ENCODE results near the gene MRPL51. TPM values are rescaled to one million over a fixed set of nuclear protein-coding genes. Genes with fewer than 3 reads are reported as not detected.
A peak's percentile ranks its signal among the peaks of the same experiment; 100 is the strongest.

The MRPL51 gene
- total and polyA plus RNA-seq, 10 of the 15 experiments (the other 5 are each of a cell fraction or from before 2014, with no cell fraction given), result 137 to 1,202 (median 267) TPM

- no peaks in the 10 kb centered on the region for H3K9me3 ChIP-seq (replicated peaks; ENCODE audit: control insufficient read depth, insufficient read depth, low read length)
- no peak overlapping the region for H3K4me2 ChIP-seq (ENCODE audit: control insufficient read depth, insufficient read depth)
- no peak overlapping the region for H3K27ac ChIP-seq (ENCODE audit: control insufficient read depth, insufficient read depth)
- peaks cover 50% of the 10 kb centered on the region for H3K79me2 ChIP-seq (ENCODE audit: control insufficient read depth, insufficient read depth, low read length)
- no peaks in the 10 kb centered on the region for H3K27me3 ChIP-seq (replicated peaks in 1 of 2; ENCODE audit: control insufficient read depth in 2 of 2, insufficient read depth in 2 of 2, low read length in 1 of 2)
- FAIRE-seq, result no peak
- H2AFZ ChIP-seq (ENCODE audit: control insufficient read depth, low read depth, low read length), result no peak overlapping the region
- ChIA-PET SMC1A (ENCODE audit: uncharacterized antibody, unreplicated experiment) (interaction anchor here (5.9 to 8.7 kb wide), 4 partner anchors 7 to 33 kb away, joined by 59 to 169 read pairs (median 129); partner anchors contain the start of genes CD27 and TAPBPL), POLR2A (interaction anchor here (0.5 to 10.3 kb wide), 6 partner anchors 12 to 266 kb away, joined by 3 to 384 read pairs (median 6); partner anchors contain the start of genes CD27, TAPBPL and VAMP1), CTCF (interaction anchor here (1.2 to 7.3 kb wide), 3 partner anchors 15 to 33 kb away, joined by 3 to 147 read pairs (median 54); partner anchors contain the start of gene CD27), RAD21 (ENCODE audit: unreplicated experiment) (interaction anchor here (1.0 to 8.8 kb wide), 3 partner anchors 12 to 80 kb away, joined by 3 to 319 read pairs (median 126); partner anchors contain the start of genes CD27 and TAPBPL)
- DNase-seq (ENCODE audit: low read depth, low spot score), result no peak
- 89% methylated on average over 14 of the region's 14 CpGs for WGBS (ENCODE audit: insufficient coverage, insufficient replicate concordance, low lambda C conversion rate, missing lambda C conversion rate)
- H4K20me1 ChIP-seq (ENCODE audit: control insufficient read depth, insufficient read depth), result no peaks in the 10 kb centered on the region
- no TSS peak for BruUV-seq (replicated peaks)
- H3K4me3 ChIP-seq, result no peak overlapping the region
- intact Hi-C loops (cut with micrococcal nuclease; ENCODE audit: unreplicated experiment) (no loop called here), in situ Hi-C loops (cut with MboI) (no loop called here)
- H3K4me1 ChIP-seq (ENCODE audit: control insufficient read depth, insufficient read depth, low read length), result peaks cover 38% of the 10 kb centered on the region
- no peak for ATAC-seq
- TF ChIP-seq ZNF622 (IDR thresholded peaks at IDR 0.05), result no peak
- TF ChIP-seq POLR2AphosphoS5 (IDR thresholded peaks at IDR 0.05; ENCODE audit: low read length), result 0 out of 2 replicates have a peak, but pooled peaks have one; percentile 20
- peak; percentile 40; the same call in 1 of the 2 replicates for TF ChIP-seq ZBED1 (IDR thresholded peaks at IDR 0.05; ENCODE audit: borderline replicate concordance)
- peak; percentile 70 for TF ChIP-seq POLR2A (IDR thresholded peaks at IDR 0.05; ENCODE audit: low read depth, low read length)
- peaks cover 24 to 31% of the 10 kb centered on the region in 2 experiments for H3K36me3 ChIP-seq (ENCODE audit: control insufficient read depth in 2 of 2, insufficient read depth in 2 of 2, low read length in 1 of 2)
- no peak overlapping the region for H3K9ac ChIP-seq (ENCODE audit: control insufficient read depth, insufficient read depth, low read length)
Observed at GRCh38 chr12:6458281-6459003, 34.6 kb downstream of the MRPL51 start.

- Histone ChIP-seq H3K9me3 (replicated peaks; ENCODE audit: control insufficient read depth, insufficient read depth, low read length) (no peaks in the 10 kb centered on the region), H3K9ac (ENCODE audit: control insufficient read depth, insufficient read depth, low read length) (no peak overlapping the region), H2AFZ (ENCODE audit: control insufficient read depth, low read depth, low read length) (no peak overlapping the region), H3K4me3 (no peak overlapping the region), H3K27me3 (replicated peaks in 1 of 2; ENCODE audit: control insufficient read depth in 2 of 2, insufficient read depth in 2 of 2, low read length in 1 of 2) (no peaks in the 10 kb centered on the region), H3K36me3 (ENCODE audit: control insufficient read depth in 2 of 2, insufficient read depth in 2 of 2, low read length in 1 of 2) (peaks cover 18 to 22% of the 10 kb centered on the region in 2 experiments), H4K20me1 (ENCODE audit: control insufficient read depth, insufficient read depth) (no peaks in the 10 kb centered on the region), H3K27ac (ENCODE audit: control insufficient read depth, insufficient read depth) (no peak overlapping the region), H3K4me1 (ENCODE audit: control insufficient read depth, insufficient read depth, low read length) (peaks cover 35% of the 10 kb centered on the region), H3K4me2 (ENCODE audit: control insufficient read depth, insufficient read depth) (no peak overlapping the region), H3K79me2 (ENCODE audit: control insufficient read depth, insufficient read depth, low read length) (peaks cover 50% of the 10 kb centered on the region)
- no peak for FAIRE-seq
- ATAC-seq, result no peak
- ChIA-PET CTCF (interaction anchor here (1.1 to 7.3 kb wide), 5 partner anchors 8 to 131 kb away, joined by 3 to 147 read pairs (median 7); no protein-coding TSS in a partner anchor), RAD21 (ENCODE audit: unreplicated experiment) (interaction anchor here (1.2 to 1.6 kb wide), 2 partner anchors 8 to 12 kb away, joined by 3 to 4 read pairs; no protein-coding TSS in a partner anchor), POLR2A (interaction anchor here (0.6 to 10.3 kb wide), 5 partner anchors 8 to 267 kb away, joined by 3 to 384 read pairs (median 4); partner anchors contain the start of genes CD27 and TAPBPL), SMC1A (ENCODE audit: uncharacterized antibody, unreplicated experiment) (interaction anchor here (0.6 to 8.7 kb wide), 7 partner anchors 8 to 34 kb away, joined by 3 to 168 read pairs (median 5); partner anchors contain the start of gene CD27)
- in situ Hi-C loops (cut with MboI) (no loop called here), intact Hi-C loops (cut with micrococcal nuclease; ENCODE audit: unreplicated experiment) (no loop called here)
- whole genome bisulfite sequencing (ENCODE audit: insufficient coverage, insufficient replicate concordance, low lambda C conversion rate, missing lambda C conversion rate), result 87% methylated on average over 12 of the region's 12 CpGs
- no TSS peak for BruUV-seq (replicated peaks)
- TF ChIP-seq TCF7 (IDR thresholded peaks at IDR 0.05; ENCODE audit: borderline replicate concordance) (no peak), SPI1 (IDR thresholded peaks at IDR 0.05; ENCODE audit: borderline replicate concordance, insufficient read depth, low read depth, low read length) (no peak), PML (IDR thresholded peaks at IDR 0.05; ENCODE audit: low read length) (peak; percentile 18; the same call in 1 of the 2 replicates), POLR2A (IDR thresholded peaks at IDR 0.05; ENCODE audit: low read depth, low read length) (peak; percentile 73), FOXM1 (IDR thresholded peaks at IDR 0.05; ENCODE audit: low read depth, low read length) (no peak)
- TF ChIP-seq, protein P1, sequence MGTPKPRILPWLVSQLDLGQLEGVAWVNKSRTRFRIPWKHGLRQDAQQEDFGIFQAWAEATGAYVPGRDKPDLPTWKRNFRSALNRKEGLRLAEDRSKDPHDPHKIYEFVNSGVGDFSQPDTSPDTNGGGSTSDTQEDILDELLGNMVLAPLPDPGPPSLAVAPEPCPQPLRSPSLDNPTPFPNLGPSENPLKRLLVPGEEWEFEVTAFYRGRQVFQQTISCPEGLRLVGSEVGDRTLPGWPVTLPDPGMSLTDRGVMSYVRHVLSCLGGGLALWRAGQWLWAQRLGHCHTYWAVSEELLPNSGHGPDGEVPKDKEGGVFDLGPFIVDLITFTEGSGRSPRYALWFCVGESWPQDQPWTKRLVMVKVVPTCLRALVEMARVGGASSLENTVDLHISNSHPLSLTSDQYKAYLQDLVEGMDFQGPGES (IDR thresholded peaks at IDR 0.05), result no peak
- DNase-seq (ENCODE audit: low read depth, low spot score), result no peak
Observed at GRCh38 chr12:6457220-6457945, 35.7 kb downstream of the MRPL51 start.

Measured in GM12878 (cell line).